GM19372 (cell line): ENCODE data around the gene ZNF319.

Experiments
- ATAC-seq: cut with Tn5 transposase; IDR thresholded peaks from one replicate; pipeline ENCODE4 v1.9.1; 2021; ENCODE audit warnings: mild to moderate bottlenecking, low read depth, moderate library complexity; ENCODE audit not compliant: unreplicated experiment

ZNF319 gene

DNA sequence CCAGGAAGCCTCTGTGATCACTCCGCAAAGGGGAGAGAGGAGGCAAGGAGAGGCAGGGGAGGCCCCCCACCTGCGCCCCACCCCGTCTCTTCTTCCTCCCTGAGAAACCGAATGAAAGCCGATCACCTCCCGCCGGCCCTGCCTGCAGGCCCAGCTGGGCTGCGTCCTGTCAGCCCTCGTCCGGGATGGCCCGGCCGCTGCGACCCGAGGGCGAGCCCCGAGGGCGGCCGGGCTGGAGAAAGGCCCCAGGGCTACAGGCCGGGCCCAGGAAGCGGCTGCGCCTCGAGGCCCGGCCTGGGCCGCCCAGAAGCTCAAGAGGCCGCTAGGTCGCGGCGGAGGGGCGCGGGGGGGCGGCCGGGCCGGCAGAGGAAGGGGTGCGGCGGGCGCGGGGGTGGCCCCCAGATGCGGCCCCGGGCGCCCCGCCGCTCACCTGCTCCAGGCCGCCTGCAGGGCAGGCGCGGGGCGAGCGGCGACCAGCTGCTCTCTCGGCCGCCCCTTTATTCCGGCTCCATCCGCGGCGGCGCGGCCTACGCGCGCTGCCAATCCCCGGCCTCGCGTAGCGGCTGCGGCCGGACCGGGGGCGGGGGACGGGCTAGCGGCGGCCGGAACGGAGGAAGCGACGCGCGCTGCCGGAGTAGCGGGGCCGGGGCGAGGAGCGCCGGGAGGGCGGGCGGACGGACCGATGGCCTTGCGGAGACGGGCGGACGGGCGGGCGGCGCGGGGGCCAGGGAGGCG is at the start of gene ZNF319:
Gene ZNF319 (minus strand): TSS at position 702 of the 735 bp plus-strand sequence. CDS start 2,407 bp downstream, outside the sequence.
- peak; percentile 22 for ATAC-seq

- ATAC-seq = no peak
Measured at GRCh38 chr16:58049232-58050185, 49.0 kb upstream of the ZNF319 start.

GRCh38 chr16:58048494-58049231 is 48.2 kb upstream of the ZNF319 start:
- no peak for ATAC-seq

DNA sequence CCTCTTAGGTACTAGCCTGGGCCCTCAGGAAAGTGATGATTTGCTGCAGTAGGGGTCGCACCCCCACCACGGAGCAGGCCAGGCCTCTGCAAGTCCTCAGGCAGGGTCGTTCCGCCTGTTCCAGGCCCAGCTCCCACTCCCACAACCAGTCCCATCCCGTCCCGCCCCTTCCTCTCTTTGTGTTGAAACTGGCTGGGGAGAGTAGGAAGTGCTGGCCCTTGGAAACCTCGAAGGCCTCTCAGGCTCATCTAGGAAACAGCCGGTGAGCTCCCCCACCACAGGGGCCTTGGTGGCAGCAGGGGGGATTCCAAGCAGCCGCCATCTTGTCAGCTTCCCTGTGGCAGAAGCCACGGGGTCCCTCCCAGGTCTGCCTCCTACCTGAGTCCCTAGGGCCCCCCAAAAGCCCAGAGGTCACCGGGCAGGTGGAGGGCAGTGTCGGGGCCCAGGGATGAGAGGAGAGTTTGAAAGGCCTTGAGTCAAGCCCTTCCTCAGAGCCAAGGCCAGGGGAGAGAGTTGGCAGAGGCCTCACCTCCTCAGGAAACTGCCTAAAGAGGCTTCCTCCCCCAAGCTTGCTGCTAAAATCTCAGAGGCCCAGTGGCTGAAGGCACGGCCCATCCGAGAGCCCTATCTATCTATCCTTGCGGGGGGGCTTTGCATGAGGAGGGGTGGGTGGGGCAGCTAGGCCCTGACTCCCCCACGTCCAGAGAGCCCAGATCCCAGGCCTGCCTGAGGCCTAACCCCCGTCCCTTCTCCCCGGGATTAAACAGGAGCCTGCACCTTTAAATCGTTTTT is 47.3 kb upstream of the ZNF319 start:
- no peak for ATAC-seq

GRCh38 chr16:58046936-58047335 is 46.5 kb upstream of the ZNF319 start:
- ATAC-seq = no peak

GRCh38 chr16:58046054-58046881 is 45.8 kb upstream of the ZNF319 start:
- no peak for ATAC-seq

DNA sequence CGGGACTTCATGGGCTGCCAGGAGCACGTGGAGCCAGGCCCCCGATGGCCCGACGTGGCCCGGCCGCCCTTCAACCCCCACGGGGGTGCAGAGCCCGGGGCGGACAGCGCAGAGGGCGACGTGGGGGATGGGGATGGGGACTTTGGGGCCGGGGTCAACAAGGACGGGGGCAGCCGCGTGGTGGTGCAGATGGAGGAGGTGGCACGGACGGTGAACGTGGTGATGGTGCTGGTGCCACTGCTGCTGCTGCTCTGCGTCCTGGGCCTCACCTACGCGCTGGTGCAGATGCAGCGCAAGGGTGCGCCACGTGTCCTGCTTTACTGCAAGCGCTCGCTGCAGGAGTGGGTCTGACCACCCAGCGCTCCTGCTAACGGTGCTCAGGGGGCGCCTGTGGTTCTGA is 44.6 kb upstream of the ZNF319 start:
- no peak for ATAC-seq

GRCh38 chr16:58044266-58045019 is 44.0 kb upstream of the ZNF319 start:
- ATAC-seq = no peak

DNA sequence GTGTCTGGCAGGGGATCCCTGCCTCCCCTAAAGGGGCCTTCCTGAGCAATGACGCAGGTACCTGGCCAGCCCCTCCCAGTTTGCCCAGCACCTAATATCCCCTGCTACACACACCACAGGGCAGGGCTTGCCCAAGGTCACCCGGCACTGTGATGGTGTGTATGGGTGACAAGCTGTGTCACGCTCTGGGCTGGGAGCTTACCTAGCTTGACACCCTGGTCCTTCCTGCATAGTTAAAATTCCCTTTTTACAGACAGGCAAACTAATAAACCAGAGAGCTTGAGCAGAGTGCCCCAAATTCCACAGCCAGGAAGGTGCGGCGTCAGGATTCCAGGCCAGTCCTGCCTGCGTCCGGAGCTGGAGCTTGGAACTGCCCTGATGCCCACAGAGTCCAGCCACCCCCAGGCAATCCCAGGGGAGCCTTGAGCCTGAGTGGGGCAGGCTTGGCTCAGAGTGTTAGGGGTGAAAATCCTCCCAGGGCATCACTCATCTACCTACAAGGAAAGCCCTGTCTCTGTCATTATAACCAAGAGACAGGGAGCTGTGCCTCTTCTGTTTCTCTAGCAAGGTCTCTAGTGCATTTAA is 43.2 kb upstream of the ZNF319 start:
- no peak for ATAC-seq

GRCh38 chr16:58042886-58043515 is 42.5 kb upstream of the ZNF319 start:
- ATAC-seq = no peak

- no peak for ATAC-seq
Measured at GRCh38 chr16:58042001-58042885, 41.8 kb upstream of the ZNF319 start.

- ATAC-seq = no peak
Measured at GRCh38 chr16:58041628-58041955, 41.1 kb upstream of the ZNF319 start.

DNA sequence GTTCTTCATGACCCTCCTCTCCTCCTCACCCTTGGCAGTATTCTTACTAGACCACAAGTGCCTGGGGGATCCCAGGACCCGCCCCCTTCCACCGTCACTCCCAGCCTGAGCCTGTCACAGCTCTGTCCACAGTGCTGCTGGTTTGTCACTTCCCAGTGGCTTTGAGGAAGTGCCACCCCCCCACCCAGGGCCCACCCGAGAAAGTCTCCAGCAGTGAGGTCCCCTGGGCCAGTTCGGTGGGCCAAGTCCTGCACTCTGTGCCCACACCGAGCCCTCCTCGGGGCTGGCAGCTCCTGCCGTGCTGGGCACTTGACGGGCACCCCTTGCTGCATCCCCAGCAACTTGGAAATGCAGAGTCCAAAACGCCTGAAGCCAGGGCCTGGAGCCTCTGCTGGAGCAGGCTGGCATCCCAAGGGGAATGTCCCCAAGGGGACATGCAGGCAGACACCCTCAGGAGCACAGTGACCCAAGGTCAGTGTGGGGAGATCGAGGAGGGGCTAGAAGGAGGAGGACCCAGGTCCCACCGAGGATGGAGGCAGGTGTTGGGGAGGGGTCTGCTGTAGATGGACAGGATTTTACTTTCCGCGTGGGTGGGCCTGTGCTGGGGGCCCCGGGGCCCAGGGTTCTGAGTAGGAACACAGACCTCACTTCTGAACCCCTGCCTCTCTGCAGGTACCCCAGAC is 40.6 kb upstream of the ZNF319 start:
- ATAC-seq = no peak

- ATAC-seq = no peak
Measured at GRCh38 chr16:58040496-58040846, 40.0 kb upstream of the ZNF319 start.

DNA sequence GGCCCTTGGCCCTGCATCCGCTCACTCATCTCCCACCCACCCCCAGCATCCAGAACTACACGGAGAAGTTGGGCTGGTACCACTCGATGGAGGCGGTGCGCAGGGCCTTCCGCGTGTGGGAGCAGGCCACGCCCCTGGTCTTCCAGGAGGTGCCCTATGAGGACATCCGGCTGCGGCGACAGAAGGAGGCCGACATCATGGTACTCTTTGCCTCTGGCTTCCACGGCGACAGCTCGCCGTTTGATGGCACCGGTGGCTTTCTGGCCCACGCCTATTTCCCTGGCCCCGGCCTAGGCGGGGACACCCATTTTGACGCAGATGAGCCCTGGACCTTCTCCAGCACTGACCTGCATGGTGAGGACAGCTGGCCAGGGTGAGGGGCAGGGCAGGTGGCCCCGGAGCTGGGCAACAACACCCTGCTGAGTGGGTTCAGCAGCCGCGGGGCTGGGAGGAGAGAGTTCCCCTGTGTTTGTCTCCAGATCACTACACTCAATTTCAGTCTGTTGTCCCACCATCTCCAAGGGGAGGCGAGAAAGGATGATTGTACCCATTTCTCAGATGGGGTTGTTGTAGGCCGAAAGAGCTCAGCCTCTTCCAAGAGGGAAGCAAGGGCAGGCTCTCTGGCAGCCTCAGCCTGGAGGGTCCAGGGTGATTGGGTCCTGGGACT is 39.5 kb upstream of the ZNF319 start:
- ATAC-seq = no peak

DNA sequence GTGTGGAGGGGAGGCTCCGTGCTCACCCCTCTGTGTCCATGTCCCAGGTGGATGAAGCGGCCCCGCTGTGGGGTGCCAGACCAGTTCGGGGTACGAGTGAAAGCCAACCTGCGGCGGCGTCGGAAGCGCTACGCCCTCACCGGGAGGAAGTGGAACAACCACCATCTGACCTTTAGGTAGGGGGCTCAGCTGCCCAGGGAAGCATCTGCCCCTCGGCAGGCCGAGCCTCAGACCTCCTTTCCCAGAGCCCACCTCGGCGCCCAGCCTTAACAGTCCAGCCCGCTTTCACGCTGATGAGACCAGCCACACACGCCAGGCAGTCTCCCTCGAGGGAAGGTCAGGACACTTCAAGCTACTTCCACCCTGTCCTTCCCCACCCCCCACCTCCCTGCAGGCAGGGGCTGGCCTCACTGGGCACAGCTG is 37.8 kb upstream of the ZNF319 start:
- no peak for ATAC-seq
